Right ventricle myocardium superior (tissue), 1 donor: ENCODE data around the gene SLC10A7. TPM values are rescaled to one million over a fixed set of nuclear protein-coding genes. Genes with fewer than 3 reads are reported as not detected.
"Not testable (repeated sequence)": the region's sequence is repeated elsewhere in the genome, so short reads cannot be mapped to it uniquely, and the experiment has no call there.

Experiments
- ATAC-seq: fragments of 200-7000 bp; cut with Tn5 transposase; one replicate; pipeline ENCODE4 v1.9.1; 2020; ENCODE audit warnings: mild to moderate bottlenecking; ENCODE audit not compliant: poor library complexity
- DNase-seq: peaks from one replicate; pipeline ENCODE4 v3.0.0-alpha.2; 2020
- intact Hi-C: fragments of 100-400 bp; cut with DNase I; formaldehyde crosslinking; loops from one replicate; pipeline ENCODE4 v1.11.2; 2022
- total RNA-seq: library from RNA; stranded (reverse); fragmentation: NEBNext Ultra II Directional; extraction: Animal tissue kit (Norgen Biotek cat#: 25700); gene quantifications from one replicate; pipeline ENCODE4 v1.2.1, GENCODE V29; 2021
- donor health status: DM: no; HTN: yes; CAD: no; lungs with severe emphysema.

Gene SLC10A7
- total RNA-seq, 1 donor from 2014 or later: 5.2 TPM

DNA sequence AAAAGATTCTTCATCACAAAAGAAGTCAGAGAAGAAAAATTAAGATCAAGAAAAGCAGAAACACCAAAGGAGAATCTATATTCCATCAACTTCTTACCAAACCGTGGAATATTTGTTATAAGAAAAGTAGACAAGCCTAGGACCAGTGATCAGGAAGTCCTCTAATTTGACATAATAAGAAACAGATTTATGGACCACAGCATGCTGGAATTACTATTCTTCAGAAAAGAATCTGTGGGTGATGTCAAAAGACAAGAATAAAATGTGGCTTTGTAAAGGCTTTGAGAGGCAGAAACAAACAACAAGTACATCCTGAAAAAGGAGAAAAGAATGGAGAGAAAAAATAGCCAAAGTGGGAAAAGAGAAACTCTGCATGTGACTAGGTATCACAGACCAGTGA is 123.3 kb downstream of the SLC10A7 start:
- ATAC-seq (no peak), DNase-seq (no peak)
- intact Hi-C loops: no loop called here

DNA sequence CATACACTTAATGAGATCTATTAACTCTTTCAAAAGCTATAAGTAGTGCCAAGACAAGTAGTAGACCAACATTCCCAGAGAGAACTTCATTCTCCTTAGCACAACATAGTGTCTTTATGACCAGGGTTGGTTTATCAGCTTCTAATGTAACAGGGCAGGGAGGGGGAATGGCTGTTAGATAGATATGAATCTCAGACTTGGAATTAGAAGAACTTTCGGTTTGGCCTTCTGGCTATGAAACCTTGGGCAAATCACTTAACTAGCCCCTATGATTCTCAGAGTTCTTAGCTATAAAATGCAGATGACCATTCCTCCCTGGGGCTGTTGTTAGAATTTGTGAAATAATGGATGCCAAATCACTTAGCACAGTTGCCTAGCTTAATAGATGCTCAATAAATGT is 132.2 kb downstream of the SLC10A7 start:
- intact Hi-C loops: no loop called here
- no peak for ATAC-seq

DNA sequence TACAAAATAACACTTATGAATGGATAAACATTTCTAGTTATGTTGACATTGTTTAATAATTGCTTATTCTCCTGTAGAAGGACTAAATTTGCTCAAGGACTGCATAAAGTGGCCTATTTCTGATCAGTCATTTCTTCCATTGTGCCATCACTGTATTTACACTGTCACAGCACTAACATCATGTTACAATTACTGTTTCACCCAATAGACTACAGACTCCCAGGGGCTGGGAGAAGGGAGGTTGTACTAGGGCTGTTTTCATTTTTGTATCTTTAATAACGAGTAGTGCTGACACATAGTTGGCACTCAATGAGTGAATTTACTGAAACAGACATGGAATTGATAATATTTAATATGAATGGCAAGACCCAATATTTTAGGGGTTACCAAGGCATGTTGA is 139.5 kb downstream of the SLC10A7 start:
- intact Hi-C loops: no loop called here
- no peak for DNase-seq
- no peak for ATAC-seq

More for the DNA sequence above, 132.2 kb downstream of the SLC10A7 start:
- no peak for DNase-seq

DNA sequence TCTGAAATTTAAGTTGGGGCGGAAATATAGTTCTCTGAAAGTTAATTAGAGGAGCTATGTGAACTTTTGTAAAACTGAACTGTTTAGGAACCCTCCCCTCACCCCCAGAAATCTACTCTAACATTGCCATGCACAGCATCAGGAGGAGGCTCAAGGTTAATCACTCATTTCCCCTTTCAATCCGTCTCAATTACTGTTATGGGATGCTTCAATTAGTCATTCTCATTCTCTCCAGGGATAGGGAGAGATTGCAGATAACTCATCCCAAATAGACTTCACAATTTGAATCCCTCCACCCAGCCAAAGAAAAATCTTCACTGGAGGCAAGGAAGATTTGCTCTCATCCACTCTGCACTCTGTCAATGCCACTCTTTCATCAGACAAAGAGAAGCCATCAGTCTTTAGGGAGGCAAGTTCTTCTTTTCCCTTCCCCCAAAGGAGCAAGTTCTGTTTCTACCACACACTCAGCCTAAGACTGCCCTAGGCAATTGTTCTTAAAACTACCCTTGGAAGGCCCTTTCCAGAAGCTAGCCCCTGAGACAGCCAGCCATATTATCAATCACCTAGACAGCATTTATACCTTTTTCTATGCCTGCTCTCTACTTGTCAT is 140.4 kb downstream of the SLC10A7 start:
- intact Hi-C loops: no loop called here
- no peak for DNase-seq
- ATAC-seq: no peak

DNA sequence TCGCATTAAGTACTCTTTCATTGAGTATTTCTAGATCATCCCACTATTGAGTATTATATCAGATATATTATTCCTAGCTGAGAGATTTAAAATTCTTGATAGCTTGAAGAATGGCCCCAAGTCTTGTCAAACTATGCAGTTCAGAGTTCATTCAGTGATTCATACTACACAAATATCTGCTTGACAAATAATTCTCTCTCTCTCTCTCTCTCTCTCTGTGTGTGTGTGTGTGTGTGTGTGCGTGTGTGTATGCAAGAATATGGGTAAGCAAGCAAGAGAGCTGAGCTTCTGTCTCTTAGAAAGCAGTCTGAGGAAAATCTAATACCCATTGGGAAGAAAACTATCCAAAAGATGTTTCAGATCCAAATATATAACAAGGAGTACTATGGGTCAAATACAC is 142.0 kb downstream of the SLC10A7 start:
- intact Hi-C loops: no loop called here
- ATAC-seq (no peak), DNase-seq (no peak)

DNA sequence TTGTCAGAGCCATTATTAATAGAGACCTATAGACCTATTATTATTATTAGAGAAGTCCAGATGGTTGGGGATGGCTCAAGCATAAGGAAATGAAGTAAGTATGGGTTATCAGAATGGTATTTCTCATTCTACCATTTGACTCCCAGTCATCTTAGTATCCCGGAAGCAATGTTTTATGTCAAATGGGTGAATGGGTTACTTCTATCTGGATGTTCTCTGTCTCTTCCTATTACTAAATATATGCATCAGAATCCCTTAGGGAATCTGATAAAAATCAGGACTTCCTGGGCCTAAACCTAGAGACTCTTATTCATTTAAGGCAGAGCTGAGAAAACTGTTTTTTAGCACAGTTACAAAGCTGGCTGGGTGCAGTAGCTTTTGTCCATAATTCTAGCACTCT is 149.9 kb downstream of the SLC10A7 start:
- ATAC-seq (no peak), DNase-seq (no peak)
- intact Hi-C loops: no loop called here

DNA sequence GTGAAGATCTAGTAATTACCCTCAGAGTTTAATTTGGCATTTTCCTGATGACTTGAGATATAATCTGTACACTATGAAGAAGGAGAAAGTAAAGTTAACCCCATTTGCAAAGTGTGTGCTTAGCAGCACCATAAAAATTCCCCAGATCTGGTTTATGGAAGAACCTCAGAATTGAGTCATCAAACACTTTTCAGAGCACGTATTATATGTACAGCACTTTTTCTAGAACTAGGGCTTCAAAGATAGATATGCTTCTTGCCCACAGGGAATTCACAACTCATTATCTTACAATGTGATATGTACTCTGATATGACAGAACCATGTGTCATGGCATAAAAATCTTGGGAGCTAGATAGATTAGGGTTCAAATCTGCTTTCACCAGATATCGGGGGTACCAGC is 150.9 kb downstream of the SLC10A7 start:
- intact Hi-C loops: no loop called here
- ATAC-seq: no peak
- DNase-seq: no peak

DNA sequence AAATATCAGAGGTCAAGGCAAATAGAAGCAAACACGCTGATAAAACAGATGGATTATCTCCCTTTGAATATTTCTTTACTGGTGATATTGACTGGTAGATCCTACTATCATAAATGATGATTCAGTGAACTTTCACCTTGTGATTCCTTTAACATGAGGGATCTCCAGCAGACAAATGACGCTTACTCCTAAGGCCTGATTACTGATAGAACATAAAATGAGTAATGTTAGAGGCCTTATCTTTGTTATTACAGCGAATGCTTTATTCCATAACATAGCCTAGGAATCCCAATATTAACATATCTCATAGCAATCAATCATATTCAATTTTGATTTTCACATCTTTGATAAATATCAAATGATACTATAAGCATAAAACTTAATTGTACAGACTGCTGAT is 152.3 kb downstream of the SLC10A7 start:
- DNase-seq (no peak), ATAC-seq (no peak)
- intact Hi-C loops: no loop called here

DNA sequence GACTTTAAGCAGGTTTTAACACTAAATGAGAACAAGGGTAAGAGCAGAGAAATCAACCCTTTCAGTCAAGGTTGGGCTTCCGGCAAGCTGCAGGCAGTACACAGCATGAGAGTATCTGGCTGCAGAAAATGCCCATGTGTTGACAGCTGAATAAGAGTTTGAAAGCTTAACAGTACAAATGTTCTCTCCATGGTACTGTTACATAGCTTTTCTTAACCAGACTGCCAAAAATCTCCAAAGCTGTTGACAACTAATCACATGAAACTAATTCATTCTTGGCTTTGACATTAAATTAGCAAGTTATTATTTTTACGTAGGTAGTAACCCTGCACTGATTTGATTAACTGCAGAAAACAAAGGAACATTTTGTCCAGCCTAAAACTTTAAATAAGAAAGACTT is 153.5 kb downstream of the SLC10A7 start:
- peak; percentile 37 for DNase-seq
- intact Hi-C loops: no loop called here
- ATAC-seq: peak; percentile 99

DNA sequence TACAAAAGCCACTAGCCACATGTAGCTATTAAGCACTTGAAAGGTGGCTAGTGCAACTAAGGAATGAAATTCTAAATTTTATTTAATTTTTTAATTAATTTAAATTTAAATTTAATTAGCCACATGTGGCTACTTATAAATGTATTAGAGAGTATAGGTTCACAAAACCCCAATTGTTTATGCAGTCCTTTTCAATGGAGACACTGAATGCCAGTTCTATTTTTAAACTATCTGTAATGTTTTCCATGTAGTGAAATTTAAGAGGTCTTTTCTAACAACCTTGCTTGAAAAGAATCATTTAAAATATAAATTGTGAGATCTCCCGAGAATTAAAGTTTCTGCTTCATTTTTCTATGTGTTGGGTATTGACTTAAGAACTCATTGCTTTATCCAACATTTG is 154.4 kb downstream of the SLC10A7 start:
- ATAC-seq (peak; percentile 70), DNase-seq (no peak)
- intact Hi-C loops: no loop called here

DNA sequence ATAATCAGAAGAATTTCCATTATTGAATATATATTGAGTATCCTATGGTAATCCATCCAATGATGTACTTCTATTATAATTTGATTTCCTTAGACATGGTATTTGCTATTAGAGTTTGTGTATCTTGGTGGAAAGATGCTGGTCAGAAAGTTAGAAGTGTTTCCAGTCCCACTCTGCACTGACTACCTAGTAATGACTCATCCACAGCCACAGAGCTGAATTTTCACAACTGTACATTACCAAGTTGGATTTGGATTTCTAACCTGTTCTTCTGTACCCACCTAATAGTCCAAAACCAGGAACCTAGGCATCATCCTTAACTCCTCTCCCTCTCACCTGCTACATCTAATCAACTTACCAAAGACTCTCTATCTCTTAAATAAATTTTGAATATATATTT is 162.0 kb downstream of the SLC10A7 start:
- DNase-seq (no peak), ATAC-seq (no peak)
- intact Hi-C loops: no loop called here

DNA sequence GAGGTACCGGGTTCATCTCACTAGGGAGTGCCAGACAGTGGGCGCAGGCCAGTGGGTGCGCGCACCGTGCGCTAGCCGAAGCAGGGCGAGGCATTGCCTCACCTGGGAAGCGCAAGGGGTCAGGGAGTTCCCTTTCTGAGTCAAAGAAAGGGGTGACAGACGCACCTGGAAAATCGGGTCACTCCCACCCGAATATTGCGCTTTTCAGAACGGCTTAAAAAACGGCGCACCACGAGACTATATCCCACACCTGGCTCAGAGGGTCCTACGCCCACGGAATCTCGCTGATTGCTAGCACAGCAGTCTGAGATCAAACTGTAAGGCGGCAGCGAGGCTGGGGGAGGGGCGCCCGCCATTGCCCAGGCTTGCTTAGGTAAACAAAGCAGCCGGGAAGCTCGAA is 171.6 kb downstream of the SLC10A7 start:
- intact Hi-C loops, ATAC-seq, DNase-seq: not testable (repeated sequence)

DNA sequence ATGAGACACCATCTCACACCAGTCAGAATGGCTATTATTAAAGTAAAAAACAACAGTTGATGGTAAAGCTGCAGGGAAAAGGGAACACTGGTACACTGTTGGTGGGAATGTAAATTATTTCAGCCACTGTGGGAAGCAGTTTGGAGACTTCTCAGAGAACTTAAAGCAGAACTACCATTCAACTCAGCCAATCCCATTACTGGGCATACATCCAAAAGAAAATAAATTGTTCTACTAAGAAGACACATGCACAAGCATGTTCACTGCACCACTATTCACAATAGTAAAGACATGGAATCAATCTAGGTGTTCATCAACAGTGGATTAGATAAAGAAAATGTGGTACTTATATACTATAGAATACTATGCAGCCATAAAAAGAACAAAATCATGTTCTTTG is 172.4 kb downstream of the SLC10A7 start:
- intact Hi-C loops: loop anchor here (10.0 kb wide), 2 partner anchors 175 to 565 kb away; partner anchors contain the start of gene SLC10A7
- ATAC-seq (no peak), DNase-seq (no peak)

DNA sequence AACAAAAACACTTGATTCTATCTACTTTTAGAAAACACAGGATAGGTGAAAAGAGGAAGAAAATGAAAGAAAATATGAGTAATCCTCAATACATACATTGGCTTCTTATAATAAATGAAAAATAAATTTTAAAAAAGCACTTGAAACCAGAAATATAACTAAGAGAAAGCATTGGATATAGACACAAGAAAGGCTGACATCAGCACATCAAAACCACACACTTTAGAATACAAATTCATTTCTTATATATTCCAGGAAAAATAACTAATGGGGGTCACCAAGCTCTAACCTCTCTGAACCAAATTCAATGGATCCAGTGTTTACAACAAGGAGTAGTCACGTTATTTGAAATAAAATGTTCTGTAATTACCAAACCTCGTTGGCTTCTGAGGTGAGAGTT is 173.9 kb downstream of the SLC10A7 start:
- ATAC-seq: no peak
- intact Hi-C loops: loop anchor here (10.0 kb wide), 2 partner anchors 177 to 567 kb away; partner anchors contain the start of gene SLC10A7

DNA sequence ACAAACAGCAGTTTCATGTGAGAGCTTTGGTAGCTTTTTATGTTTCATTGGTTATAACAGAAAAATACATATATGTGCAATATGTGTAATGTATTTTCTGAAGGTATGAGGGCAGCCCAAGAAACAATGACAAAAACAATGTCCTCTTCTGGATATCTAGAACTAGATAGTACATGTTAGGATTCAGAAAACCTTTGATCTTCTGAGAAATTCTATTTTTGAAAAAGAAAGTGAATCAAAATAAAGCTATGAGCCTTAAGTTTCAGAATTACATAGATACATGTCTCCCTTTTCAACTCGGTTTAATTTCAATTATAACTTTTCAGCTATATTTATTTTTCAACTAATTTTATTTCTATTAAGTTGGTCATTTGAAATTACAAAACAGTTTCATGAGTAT is 175.5 kb downstream of the SLC10A7 start:
- ATAC-seq: no peak
- intact Hi-C loops: loop anchor here (10.0 kb wide), 2 partner anchors 179 to 569 kb away; partner anchors contain the start of gene SLC10A7
- no peak for DNase-seq

More for the DNA sequence above, 173.9 kb downstream of the SLC10A7 start:
- DNase-seq: no peak

DNA sequence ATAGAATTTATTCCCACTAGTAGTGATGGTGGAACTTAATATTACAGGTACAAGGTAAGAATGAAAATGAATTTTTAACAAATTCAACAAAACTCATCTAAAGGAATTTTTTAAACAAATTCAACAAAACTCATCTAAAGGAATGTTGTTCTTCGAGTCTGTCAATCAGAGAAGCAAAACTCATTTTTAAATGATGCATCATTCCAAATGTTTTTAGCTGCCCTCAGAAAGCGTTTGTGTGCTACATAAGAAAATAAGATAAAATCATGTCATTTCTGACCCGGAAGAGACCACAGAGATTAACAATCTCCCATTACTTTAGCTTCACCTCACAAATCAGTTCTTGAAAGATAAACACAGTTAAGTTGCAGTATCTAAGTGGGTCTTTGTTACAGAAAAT is 178.0 kb downstream of the SLC10A7 start:
- intact Hi-C loops: loop anchor here (10.0 kb wide), 2 partner anchors 181 to 571 kb away; partner anchors contain the start of gene SLC10A7
- no peak for ATAC-seq
- no peak for DNase-seq

DNA sequence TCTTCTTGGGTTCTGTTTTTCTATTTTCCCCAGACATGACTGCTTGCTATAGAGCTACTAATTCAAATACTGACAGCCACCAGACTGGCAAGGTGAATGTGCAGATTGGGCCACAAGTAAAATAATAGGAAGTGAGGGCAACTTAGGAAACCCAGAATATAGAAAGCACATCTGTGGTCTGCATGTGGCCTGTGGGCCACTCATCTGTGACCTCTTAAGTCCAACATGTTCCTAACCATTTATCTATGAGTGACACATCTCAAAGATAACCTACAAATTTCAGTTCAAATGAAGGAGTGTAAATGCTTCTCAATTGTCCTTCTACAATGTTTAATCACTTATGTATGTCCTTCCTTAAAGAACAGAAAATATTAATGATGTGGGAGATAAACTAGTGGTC is 178.5 kb downstream of the SLC10A7 start:
- ATAC-seq (no peak), DNase-seq (no peak)
- intact Hi-C loops: loop anchor here (10.0 kb wide), 2 partner anchors 182 to 572 kb away; partner anchors contain the start of gene SLC10A7

DNA sequence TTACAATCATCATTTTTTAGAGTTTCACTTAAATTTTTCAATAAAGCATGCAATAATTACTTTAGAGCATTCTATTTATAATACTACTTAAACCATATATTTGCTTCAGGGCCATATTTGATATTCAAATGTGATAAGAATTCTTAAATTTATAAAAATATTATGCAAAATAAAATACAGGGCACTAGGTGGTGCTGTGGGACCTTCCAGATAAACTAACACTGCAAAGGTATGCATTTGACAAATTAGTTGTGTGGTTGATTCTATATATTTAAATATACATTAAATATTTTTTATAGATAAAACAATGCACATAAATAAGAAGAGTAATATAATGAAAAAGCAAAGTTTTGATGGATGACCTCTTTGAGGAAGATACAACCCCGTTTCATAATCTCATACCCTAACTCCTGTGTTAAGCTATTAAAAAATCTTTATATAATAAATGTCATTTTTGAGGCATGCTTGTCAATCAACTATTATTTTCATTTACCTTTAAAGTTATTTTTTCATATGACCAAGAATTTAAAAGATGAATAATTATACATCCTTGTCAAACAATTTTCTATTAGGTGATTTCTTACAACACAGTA is 179.0 kb downstream of the SLC10A7 start:
- intact Hi-C loops: loop anchor here (10.0 kb wide), 2 partner anchors 182 to 572 kb away; partner anchors contain the start of gene SLC10A7
- DNase-seq (no peak), ATAC-seq (no peak)

DNA sequence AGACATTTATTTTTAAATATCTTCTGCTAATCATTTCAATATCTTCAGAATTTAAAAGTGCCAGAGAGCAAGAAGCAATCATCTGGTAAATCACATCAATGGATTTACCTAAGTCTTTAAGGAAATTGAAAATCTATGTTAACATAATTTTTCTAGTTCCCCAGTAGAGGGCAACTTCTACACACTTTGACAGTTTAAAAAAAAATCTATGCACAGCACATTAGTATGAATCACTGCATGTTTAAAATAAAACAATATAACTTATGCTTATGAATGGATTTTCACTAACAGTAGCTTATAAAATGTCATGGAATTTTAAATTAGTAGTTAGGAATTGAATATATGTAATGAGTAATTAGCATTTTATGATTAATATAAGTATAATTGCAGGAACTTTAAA is 180.9 kb downstream of the SLC10A7 start:
- ATAC-seq: no peak
- no peak for DNase-seq
- intact Hi-C loops: loop anchor here (10.0 kb wide), 2 partner anchors 184 to 574 kb away; partner anchors contain the start of gene SLC10A7

DNA sequence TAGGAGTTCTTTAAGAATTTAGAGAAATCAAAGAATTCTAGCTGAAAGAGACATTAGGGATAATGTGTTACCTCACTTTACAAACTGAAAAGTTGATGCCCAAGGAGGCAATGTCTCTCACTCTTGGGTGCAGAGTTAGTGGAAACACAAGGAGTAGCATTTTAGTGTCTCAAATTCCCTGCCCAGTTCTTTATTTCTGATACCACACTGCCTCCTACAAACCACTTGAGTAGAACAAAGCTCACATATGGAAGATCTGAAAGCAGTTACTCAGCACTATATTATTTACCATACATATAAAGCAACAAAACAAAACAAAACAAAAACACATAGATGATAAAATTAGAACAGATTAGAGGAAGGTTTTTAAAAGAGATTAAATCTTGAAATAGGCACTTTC is 183.2 kb downstream of the SLC10A7 start:
- intact Hi-C loops: no loop called here
- ATAC-seq: no peak
- DNase-seq: no peak
